A549 (cell line): ENCODE results near the gene DDIT4.

Experiments
- CEBPB ChIP-seq, 2 experiments: fragments of >200 bp in 1 of 2; sonication (Bioruptor Twin) in 1 of 2; formaldehyde crosslinking in 1 of 2; IDR thresholded peaks; 2 replicates each; pipeline ENCODE4 v1.6.1; 2012 to 2016
- ESRRA ChIP-seq: fragments of 150-350 bp; IDR thresholded peaks from 2 replicates; pipeline ENCODE4 v1.6.1; 2014; ENCODE audit warnings: mild to moderate bottlenecking, low read length, borderline replicate concordance
- MAZ ChIP-seq: fragments of 150-350 bp; IDR thresholded peaks from 2 replicates; pipeline ENCODE4 v1.6.1; 2014; ENCODE audit warnings: antibody characterized with exemption, low read depth, low read length, borderline replicate concordance
- NPAS2 ChIP-seq: fragments of 250-450 bp; sonication (Bioruptor Pico); IDR thresholded peaks from 2 replicates; pipeline ENCODE4 v1.8.0; 2022; ENCODE audit warnings: mild to moderate bottlenecking, moderate library complexity, borderline replicate concordance
- POLR2A ChIP-seq: IDR thresholded peaks from 2 replicates; pipeline ENCODE4 v1.6.1; 2012; ENCODE audit warnings: mild to moderate bottlenecking, low read length
- RARB ChIP-seq: fragments of 250-450 bp; sonication (Bioruptor Pico); IDR thresholded peaks from 2 replicates; pipeline ENCODE4 v1.8.0; 2021; ENCODE audit warnings: mild to moderate bottlenecking, moderate library complexity
- RNF2 ChIP-seq: fragments of 200-600 bp; sonication (generic); IDR thresholded peaks from 2 replicates; pipeline ENCODE4 v1.6.1; 2016; ENCODE audit warnings: low read depth, mild to moderate bottlenecking, antibody characterized with exemption, moderate library complexity, borderline replicate concordance
- TP53 ChIP-seq: fragments of 250-450 bp; sonication (Bioruptor Pico); IDR thresholded peaks from 2 replicates; pipeline ENCODE4 v1.5.0; 2021; ENCODE audit warnings: mild to moderate bottlenecking, moderate library complexity
- ZFP36 ChIP-seq: fragments of 450-650 bp; IDR thresholded peaks from 2 replicates; pipeline ENCODE4 v1.6.1; 2014; ENCODE audit warnings: borderline replicate concordance; ENCODE audit not compliant: partially characterized antibody
- TF ChIP-seq, protein P1 (sequence below): fragments of 150-350 bp; IDR thresholded peaks from 2 replicates; pipeline ENCODE4 v1.6.1; 2014; ENCODE audit warnings: low read depth, mild to moderate bottlenecking, low read length
- TF ChIP-seq, protein P2 (sequence below): fragments of >200 bp; sonication (Bioruptor Twin); formaldehyde crosslinking; IDR thresholded peaks from 3 replicates; pipeline ENCODE4 v1.5.1; 2016

DNA sequence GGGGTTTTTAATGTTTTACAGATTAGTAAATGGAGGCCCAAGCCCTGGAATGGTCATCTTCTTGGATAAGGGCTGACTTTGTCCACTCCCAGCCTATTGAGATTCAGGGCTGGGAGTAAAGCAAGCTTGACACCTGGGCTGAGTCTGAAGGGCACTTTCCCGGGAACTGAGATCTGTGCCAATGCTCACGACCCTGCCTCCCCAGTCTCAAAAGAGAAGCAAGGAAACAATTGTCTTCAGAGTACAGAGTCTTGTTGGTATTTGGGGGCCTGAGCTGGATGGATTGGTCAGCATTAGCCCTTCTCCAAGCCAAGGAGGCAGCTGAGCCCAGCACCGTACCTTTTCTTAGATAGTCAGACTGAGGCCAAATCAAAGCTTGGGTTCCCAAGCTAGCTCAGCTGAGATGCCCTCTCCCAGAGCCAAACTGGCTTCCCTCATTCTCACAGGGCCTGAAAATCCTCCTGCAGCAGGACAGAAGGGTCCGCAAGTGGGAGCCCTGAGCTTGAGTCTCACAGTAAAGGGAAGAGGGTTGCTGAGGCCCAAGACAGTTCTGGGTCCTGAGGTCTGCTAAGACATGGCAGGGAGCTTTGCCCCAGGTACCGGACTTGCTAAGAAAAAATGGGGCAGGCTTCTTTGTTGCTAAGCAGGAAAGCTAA lies 3.7 kb downstream of the DDIT4 start:
- TF ChIP-seq ZFP36 (no peak), RARB (CRISPR knock-in tag) (no peak), MAZ (no peak), ESRRA (no peak), TP53 (CRISPR knock-in tag) (peak; percentile 31; the same call in 1 of the 2 replicates), NPAS2 (no peak), POLR2A (no peak), RNF2 (no peak), CEBPB (IDR thresholded peaks at IDR 0.05) (no peak)
- TF ChIP-seq, protein P1, sequence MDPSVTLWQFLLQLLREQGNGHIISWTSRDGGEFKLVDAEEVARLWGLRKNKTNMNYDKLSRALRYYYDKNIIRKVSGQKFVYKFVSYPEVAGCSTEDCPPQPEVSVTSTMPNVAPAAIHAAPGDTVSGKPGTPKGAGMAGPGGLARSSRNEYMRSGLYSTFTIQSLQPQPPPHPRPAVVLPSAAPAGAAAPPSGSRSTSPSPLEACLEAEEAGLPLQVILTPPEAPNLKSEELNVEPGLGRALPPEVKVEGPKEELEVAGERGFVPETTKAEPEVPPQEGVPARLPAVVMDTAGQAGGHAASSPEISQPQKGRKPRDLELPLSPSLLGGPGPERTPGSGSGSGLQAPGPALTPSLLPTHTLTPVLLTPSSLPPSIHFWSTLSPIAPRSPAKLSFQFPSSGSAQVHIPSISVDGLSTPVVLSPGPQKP: no peak
- TF ChIP-seq, protein P2, sequence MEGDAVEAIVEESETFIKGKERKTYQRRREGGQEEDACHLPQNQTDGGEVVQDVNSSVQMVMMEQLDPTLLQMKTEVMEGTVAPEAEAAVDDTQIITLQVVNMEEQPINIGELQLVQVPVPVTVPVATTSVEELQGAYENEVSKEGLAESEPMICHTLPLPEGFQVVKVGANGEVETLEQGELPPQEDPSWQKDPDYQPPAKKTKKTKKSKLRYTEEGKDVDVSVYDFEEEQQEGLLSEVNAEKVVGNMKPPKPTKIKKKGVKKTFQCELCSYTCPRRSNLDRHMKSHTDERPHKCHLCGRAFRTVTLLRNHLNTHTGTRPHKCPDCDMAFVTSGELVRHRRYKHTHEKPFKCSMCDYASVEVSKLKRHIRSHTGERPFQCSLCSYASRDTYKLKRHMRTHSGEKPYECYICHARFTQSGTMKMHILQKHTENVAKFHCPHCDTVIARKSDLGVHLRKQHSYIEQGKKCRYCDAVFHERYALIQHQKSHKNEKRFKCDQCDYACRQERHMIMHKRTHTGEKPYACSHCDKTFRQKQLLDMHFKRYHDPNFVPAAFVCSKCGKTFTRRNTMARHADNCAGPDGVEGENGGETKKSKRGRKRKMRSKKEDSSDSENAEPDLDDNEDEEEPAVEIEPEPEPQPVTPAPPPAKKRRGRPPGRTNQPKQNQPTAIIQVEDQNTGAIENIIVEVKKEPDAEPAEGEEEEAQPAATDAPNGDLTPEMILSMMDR: no peak
